Heart left ventricle (tissue), 13 donors: ENCODE data around the gene TMEM182.

Experiments
- POLR2A ChIP-seq, 2 donors: fragments of 450-650 bp; IDR thresholded peaks; one replicate each; pipeline ENCODE4 v1.6.1; 2017; ENCODE audit warnings: antibody characterized with exemption in 2 of 2, mild to moderate bottlenecking in 2 of 2, moderate library complexity in 2 of 2
- TF ChIP-seq, protein P1 (sequence below), 12 donors: fragments of 200-600 bp; sonication (generic) in 4 of 12; IDR thresholded peaks; one replicate each; pipeline versions ENCODE4 v1.5.0 to v1.8.0; 2018 to 2022; ENCODE audit warnings: antibody characterized with exemption in 12 of 12, mild to moderate bottlenecking in 5 of 12
- donor health status: ischemic (EF 13 %, LVEDD 7.1; RV severe dilation, severe dysfunction).
- donor health status: DM: no; HTN: yes; CAD: no.
- donor health status: DM: no; HTN: no; CAD: no.
- donor health status: ischemic (EF 25% LVEDD 6.9; RV normal size, moderate dysfunction).
- donor health status: ischemic (EF 25% LVEDD 5.7; RV mildly dilated, moderate dysfunction).
- donor health status: ischemic (EF 35%, LVEDD 5.7; RV mildly dilated, moderate dysfunction).
- donor health status: nonischemic (EF 11% LVEDD 7.7; RV severe dilation, severe dysfunction).
- donor health status: DM: yes; HTN: yes; CAD: no.
- donor health status: PGD.
- donor health status: ischemic (EF 29% LVEDD 5.4; RV normal size, mild dysfunction).
- donor health status: nonischemic (EF 23%, LVEDD 6.1; RV moderate dilation, normal function).

DNA sequence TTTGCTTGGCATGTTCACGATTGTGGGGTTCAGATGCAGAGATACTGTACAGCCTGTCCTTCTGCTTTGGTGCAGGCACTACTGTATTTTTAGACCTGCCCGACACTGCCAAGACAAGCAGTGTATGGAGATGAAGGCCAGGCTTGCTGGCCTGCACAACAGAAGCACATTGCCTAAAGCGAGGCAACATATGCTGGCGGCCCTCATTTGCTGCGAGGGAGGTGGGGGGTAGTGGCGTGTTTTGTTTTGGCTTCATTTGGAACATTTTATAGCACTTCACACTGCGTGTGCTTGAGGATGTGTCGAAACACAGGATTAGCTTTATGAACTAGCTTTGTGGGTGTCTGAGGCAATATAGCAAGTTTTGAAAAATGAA lies 27.0 kb downstream of the TMEM182 start:
- TF ChIP-seq, protein P1, sequence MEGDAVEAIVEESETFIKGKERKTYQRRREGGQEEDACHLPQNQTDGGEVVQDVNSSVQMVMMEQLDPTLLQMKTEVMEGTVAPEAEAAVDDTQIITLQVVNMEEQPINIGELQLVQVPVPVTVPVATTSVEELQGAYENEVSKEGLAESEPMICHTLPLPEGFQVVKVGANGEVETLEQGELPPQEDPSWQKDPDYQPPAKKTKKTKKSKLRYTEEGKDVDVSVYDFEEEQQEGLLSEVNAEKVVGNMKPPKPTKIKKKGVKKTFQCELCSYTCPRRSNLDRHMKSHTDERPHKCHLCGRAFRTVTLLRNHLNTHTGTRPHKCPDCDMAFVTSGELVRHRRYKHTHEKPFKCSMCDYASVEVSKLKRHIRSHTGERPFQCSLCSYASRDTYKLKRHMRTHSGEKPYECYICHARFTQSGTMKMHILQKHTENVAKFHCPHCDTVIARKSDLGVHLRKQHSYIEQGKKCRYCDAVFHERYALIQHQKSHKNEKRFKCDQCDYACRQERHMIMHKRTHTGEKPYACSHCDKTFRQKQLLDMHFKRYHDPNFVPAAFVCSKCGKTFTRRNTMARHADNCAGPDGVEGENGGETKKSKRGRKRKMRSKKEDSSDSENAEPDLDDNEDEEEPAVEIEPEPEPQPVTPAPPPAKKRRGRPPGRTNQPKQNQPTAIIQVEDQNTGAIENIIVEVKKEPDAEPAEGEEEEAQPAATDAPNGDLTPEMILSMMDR (IDR thresholded peaks at IDR 0.05): no peak
- no peak for TF ChIP-seq POLR2A (IDR thresholded peaks at IDR 0.05)
